NCI-H1694 (cell line): Measurements from ENCODE around the gene INO80.
"Not testable (repeated sequence)": the region's sequence is repeated elsewhere in the genome, so short reads cannot be mapped to it uniquely, and the experiment has no call there.

ENCODE experiments used
- DNase-seq: peaks from one replicate; lab custom pipeline; 2025; lab: John Stamatoyannopoulos, UW

INO80 gene

DNA sequence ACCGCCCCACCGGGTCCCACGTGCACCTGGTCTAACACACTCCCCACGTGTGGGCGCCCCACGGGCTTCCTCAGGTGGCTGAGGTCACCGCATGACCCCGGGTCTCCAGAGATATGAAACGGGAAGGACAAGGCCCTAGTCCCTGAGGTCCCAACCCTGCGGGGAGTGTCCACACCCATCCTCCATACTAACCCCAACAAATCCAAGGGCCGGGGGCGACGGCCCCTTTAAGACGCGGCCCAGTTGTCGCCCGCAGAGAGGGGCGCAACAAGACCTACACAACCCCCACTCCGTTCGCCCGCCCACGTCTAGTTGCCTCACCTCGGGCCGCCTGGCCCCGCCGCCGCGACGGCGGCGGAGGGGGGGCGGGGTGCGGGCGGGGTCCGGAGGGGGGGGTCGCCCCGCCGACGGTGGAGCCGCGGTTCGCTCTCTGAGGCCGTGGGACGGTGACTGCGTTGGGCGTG is 396 bp downstream of the INO80 start:
- no peak for DNase-seq

DNA sequence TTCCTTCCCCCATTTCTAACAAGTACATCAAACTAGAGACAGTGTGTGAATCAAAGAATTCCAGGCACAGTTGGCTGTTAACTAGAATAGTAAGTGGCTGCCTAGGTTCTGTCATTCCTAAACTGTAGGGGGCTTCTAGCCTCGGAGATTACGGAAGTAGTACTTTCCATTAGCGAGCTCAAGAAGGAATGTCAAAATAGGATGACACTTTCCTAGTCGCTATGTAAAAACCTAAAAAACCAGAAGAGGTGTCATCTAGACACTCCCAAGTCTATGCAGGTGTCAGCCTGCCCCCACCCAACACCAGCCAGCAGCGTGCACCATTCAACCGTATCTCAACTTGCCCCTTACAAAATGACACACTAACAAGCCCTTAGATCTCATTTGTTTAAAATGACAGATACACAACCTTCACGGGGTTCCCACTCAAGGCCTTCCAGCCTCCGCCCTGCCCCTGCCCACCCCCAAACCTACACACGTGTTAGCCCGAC is 874 bp downstream of the INO80 start:
- DNase-seq = no peak

DNA sequence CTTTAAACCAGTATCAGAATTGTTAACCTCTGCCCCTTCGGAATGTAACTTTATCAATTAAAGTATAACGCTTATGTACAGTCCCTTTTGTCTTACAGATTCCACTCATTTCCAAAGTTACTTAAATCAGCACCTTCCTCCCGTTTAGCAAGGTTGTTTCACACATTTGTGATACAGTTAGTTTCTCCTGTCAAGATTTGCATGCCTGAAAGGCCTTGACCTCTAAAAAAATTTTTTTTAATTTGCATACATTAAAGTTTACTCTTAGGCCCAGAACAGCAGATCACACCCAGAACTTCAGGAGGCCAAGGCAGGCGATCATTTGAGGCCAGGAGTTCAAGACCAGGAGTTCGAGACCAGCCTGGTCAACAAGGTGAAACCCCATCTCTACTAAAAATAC is 9.1 kb downstream of the INO80 start:
- DNase-seq = no peak

DNA sequence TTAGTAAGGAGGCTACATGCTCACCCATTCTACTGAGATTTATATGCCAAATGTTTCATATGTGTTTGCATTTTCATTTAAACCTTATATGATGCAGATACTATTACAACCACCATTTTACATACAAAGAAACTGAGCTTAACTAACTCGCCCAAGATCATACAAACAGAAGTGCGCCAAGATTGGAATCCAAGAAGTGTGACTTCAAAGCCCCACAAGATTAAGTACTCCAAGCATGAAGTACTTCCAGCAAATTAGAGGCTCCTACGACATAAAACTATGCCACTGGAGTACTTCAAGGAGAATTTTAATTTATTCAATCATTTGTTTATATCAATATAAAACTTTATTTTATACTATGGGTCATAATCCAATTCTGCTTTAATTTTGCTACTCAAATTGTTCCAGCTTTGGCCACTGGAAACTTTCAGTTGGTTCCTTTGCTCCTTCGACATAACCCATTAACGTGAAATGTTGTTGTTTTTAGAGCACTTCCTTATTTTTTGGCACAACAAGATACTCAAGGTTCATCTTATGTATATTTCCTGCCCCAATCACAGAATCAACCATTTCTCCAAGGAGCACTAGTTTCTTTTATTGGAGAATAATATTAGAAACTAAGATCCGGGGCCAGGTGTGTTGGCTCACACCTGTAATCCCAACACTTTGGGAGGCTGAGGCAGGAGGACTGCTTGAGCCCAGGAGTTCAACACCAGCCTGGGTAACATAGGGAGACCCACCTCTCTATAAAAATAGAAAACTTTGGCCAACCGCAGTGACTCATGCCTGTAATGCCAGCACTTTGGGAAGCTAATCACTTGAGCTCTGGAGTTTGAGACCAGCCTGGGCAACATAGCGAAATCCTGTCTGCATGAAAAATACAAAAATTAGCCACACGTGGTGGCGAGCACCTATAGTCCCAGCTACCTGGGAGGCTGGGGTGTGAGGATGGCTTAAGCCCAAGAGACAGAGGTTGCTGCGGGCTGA is 10.4 kb downstream of the INO80 start:
- no peak for DNase-seq

DNA sequence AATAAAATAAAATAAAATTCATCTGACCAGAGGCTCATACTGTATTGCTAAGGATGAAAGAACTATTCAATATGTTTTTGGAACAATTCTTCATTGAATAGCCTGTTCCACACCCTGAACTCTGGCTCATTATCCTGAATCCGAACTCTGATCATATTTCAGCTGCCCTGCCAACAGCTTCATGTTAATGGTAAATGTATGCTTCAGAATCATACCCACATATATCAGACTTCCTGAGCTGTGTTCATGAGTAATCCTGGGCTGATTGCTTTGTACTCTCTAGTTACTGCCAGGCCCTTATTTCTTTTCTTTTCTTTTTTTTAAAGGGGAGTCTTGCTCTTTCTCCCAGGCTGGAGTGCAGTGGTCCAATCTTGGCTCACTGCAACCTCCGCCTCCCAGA is 11.8 kb downstream of the INO80 start:
- DNase-seq = no peak

- no peak for DNase-seq
These were observed 13.2 kb downstream of the INO80 start for GRCh38 chr15:41102854-41103253.

DNA sequence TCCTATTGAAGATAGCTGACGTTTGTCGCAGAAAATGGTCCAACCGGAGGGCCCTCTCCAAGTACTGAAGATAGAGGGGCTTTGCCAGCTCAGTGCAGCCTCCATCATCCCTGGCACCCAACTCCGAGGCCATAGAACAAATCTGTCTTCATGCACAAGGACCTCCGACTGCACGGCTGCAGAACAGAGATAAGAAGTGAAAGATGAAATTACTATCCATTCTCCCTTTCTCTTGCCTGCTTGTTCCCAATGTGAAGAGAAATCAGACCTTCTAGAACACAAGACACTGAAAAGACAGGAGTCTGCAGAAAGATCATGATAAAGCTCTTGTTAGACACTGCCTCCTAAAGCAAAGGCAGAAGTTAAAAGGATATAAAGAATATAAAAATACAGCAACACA is 19.9 kb downstream of the INO80 start:
- DNase-seq = no peak

DNA sequence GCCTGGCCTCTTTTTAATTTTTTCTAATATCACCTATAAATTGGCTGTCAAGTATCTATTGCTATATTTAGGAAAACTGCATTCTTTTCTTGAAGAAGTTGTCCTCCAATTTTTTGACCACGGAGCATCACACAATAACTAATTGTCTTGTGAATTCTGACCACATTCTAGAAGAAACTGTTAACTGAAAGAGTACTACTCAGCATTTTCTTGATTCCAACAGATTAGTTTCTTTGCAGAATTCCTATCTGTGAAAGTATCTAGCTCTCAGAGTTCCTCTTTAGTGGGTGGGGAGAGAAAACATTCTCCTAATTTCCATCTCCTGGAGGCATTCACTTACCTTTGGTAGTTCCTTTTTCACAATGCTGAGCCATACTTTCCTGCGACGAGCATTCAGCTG is 31.1 kb downstream of the INO80 start:
- DNase-seq = no peak

DNA sequence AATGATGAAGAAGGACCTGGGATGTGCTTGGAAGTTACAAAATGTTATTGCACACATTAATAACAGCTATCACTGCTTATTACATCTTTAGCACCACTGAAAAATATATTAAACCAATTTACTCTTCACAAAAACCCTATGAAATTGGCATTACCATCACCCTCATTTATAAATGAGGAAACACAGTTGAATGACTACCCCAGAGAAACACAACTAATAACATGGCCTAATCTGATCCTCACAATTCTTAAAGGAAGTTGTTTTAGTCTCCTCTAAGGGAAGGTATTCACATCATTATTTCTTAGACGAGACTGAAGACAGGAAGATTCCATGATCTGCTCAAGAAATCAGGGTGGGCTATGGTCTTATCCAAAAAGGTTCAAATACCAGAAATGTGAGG is 35.9 kb downstream of the INO80 start:
- no peak for DNase-seq

GRCh38 chr15:41079717-41080116 is 36.4 kb downstream of the INO80 start:
- no peak for DNase-seq

DNA sequence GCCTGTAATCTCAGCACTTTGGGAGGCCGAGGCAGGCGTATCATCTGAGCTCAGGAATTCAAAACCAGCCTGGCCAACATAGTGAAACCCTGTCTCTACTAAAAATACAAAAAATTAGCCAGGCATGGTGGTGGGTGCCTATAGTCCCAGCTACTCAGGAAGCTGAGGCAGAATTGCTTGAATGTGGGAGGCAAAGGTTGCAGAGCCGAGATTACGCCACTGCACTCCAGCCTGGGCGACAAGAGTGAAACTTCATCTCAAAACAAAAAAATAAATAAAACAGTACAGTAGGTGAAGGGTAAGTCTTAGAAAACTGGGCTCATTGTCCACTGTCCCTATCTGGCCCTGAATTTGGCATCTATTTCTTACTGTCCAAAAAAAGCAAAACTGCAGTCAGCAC is 37.2 kb downstream of the INO80 start:
- DNase-seq = not testable (repeated sequence)

DNA sequence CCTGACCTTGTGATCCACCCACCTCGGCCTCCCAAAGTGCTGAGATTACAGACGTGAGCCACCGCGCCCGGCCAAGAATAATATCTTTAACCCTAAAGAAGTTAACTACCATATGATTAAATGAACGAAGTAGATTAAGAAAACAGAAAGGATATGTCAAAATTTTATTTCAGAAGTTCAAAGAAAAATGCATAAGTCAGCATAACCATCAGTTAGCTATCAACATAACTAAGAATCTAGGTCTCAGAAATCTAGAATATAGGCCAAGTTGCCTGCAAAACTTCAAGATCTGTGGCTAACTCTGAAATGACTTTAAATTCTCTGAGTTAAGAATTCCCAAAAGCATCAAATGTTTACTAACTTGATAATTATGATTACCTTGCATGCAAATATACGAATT is 38.0 kb downstream of the INO80 start:
- no peak for DNase-seq

- no peak for DNase-seq
These were observed 43.1 kb downstream of the INO80 start for GRCh38 chr15:41073028-41073427.

- no peak for DNase-seq
These were observed 44.1 kb downstream of the INO80 start for GRCh38 chr15:41072013-41072412.

- no peak for DNase-seq
These were observed 49.6 kb downstream of the INO80 start for GRCh38 chr15:41066516-41066915.

DNA sequence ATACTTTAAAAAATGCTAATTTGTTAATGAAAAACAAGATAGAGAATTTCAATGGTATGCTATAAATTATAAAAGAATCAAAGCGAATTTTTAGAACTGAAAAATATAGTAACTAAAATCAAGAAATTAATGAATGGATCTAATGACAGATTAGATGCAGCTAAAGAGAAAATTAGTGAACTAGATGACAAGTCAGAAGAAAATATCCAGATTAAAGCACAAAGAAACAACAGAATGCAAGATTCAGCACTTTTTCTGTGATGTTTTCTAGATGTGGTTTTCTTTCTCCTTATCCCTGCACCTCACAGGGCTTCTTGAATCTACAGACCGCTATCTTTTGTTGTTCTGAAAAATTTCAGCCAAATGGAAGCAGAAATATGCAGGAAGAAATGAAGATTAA is 54.4 kb downstream of the INO80 start:
- no peak for DNase-seq

DNA sequence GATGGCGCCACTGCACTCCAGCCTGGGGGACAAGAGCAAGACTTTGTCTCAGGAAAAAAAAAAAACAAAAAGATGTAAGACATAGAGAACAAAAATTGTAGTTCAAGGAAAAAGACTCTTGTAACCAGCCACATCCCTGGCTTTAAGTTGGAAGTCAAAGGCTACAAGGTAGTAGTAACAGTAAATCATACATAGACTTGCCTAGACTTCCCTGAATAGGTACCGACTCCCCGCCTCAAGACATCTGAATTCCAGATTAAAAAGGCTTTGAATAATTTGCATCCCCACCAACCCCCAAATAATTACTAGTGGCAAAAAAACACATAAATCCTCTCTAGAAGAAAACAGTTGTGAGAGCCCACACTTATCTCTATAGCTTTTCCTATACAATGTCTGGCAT is 55.6 kb downstream of the INO80 start:
- no peak for DNase-seq

GRCh38 chr15:41056810-41057209 is 59.3 kb downstream of the INO80 start:
- DNase-seq = no peak

- DNase-seq = no peak
These were observed 60.4 kb downstream of the INO80 start for GRCh38 chr15:41055706-41056105.

- DNase-seq = no peak
These were observed 64.9 kb downstream of the INO80 start for GRCh38 chr15:41051139-41051538.

DNA sequence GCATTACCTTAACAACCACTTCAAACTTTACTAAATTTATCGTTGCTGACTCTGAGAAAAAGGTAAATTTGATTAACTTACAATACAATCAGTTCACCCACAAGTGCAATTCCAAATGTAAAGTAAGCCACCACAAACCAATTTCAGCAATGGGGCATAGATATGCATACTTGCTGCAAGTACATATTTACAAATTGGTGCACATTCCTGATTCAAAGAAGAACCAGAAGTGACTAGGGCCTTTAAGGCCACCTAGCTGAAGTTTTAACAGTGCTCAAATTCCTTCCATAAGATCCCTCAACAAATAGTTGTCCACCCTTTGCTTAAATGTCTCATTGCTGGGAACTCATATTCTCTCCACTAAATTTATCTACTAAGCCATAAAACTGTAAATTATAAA is 67.2 kb downstream of the INO80 start:
- no peak for DNase-seq

DNA sequence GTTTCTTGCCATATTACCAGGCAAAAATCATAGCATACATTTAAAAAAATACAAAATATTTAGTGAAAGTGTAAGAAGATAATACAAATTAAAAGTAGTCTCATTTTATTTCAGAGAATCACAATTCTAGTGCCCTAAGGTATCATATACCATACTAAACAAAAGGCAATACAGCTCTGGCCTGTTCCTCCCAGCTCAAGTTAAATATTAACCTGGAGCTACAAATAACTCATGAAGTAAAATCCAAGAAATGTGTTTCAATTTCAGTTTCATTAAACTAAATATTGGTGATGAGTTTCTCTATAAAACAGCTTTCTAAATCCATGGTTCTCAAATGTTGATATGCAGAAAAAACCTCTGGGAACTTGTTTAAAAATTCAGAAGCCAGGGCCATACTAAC is 67.7 kb downstream of the INO80 start:
- DNase-seq = no peak

GRCh38 chr15:41047474-41047873 is 68.6 kb downstream of the INO80 start:
- DNase-seq = no peak
